HG02759 (cell line): ENCODE measurements around the gene TMEM140.

ENCODE experiments used
- ATAC-seq: cut with Tn5 transposase; IDR thresholded peaks from one replicate; pipeline ENCODE4 v1.9.1; 2021; ENCODE audit warnings: mild to moderate bottlenecking, moderate library complexity; ENCODE audit not compliant: unreplicated experiment

TMEM140 gene

DNA sequence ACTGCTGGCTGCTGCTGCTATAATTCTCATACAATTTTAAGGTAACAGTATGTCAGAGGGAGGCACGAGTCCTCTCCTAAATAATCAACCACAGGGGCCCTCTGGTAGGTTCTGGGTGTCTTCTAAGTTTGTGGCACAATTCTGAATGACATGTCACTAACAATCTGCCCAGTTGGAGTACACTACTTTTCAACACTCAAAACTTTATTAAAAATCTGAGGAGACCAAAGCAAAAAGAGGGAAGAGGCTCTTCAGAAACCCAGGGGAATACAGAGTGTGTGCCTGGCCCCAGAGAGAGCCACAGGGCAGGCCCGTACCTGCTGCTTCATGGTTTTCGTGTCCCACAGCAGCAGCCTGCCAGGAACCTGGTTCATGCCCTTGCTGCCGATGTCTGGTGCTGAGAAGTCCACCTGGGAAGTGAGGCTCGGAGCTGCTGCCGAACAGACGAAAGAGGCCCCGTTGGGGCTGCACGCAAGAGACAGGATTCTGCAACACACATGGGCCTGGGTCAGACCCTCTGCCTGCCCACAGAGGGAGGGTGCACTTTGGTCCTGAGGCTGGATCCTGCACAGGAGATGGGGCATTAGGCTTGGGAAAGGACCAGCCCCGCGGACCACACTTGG is 45.2 kb downstream of the TMEM140 start:
- no peak for ATAC-seq

DNA sequence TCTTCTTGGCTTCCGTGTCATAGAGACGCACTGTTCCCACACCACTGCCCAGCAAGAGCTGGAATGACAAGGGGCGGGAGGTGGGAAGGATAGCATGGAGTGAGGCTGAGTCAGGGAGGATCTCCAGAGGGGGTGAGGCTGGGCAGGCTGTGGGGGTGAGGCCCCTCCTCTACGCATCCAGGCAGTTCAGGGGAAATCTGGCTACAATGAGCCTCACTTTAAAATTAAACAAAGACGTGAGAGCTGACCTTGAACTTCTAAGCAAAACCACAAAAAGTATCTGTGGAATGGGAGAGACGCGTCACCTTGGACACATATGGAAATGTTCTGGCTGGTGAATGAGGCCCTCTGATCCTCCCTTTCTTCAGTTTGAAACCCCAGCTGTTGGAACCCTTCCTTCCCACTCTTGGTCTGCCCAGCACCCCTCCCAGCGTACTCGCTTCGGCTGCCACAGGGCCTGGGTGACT is 45.8 kb downstream of the TMEM140 start:
- ATAC-seq = no peak

- no peak for ATAC-seq
These were observed 46.7 kb downstream of the TMEM140 start for GRCh38 chr7:135194494-135195095.

DNA sequence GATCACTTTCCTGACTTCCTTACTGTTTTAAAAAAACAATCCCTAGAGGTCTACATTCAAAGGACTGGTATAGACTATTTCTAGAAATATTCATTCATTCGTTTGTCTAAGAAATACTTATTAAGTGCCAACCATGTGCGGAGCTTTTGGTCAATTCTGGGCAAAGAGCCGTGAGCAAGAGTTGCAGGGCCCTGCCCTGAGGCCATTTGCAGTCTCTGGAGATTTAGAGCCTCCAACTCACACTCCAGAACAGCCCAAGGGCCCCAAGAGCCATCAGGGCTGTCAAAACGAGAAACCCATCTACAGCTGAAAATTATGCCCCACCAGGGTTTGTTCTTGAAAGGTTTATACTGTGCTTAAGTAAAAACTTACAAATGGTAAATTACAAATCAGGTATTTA is 47.3 kb downstream of the TMEM140 start:
- no peak for ATAC-seq

DNA sequence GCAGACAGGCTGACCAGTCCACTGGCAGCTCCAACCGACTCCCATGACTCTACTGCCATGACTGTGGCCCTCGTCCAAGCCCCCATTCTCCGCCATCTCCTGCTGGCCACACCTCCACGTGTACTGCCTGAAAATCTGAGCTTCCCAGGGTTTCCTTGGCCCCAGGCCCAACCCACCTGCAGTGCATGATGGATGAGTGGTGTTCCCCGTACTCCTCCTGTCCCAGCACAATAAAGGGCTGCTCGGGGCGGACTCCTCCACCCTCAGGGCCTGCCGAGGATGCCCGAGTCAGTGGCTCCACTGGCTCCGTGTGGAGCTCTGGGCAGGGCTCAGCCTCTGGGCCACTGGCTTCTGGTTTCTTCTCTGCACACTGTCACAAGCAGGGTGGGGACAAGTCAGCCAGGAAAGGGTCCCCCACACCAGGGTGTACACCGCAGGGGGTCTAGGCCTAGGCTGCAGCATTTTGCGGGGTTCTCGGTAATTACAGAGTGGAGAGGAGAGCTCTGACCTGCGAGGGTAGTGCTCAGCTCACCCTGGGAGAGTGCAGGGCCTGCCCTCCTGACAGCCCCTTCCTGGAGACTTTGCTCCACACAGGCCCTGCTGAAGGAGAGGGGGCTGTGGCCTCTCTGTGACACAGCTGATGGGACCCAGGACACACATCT is 48.2 kb downstream of the TMEM140 start:
- ATAC-seq = no peak

DNA sequence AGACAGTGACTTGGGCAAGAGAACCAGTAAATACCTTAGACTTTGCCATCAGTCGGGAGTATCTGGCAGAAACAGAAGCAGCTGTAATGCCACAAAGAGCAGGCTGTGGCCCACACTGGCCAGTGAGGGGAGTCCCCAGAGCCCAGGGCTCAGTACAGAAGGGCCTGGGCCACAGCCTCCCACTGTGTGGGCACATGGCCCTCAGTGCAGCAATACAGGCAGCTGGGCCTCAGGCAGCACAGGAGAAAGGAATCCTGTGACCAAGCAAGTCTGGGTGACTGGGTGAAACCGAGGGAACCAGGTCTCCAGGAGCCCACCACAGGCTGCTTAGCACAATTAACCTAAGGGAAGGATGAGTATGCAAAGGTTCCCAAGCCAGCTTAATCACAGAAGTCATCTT is 49.5 kb downstream of the TMEM140 start:
- peak; percentile 41 for ATAC-seq

DNA sequence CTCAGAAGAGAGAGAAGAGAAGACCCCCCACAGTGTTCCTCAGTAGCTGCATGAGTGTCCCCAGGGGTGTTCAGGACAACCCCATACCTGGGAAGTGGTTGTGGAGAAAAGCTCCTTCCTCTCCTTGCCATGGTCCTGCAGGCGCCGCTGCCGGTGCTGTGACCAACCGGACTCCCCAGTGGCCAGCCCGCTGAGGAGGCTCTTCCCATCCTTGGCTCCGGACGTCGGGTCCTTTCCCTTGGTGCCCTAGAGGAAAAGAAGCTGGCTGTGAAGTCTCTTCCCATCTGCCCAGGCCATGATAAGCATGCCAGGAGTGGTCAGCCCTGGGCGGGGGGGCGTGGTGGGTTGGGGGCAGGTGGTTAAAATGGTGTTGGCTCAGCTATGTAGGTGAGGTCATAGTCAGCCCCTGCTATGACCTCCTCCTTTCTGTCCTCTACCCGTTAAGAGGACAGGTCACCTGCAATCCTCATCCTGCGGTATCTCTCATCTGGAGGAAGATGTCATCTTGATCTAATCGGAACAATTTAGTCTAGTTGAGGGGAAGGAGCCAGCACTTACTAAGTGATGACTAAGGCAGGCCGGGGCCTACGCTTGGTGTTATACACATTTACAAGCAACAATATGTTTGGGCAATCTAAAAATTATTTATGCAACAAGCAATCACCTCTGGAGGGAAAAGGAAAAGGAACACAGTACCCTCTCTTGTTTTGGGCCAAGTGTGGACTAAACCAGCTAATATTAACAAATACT is 50.2 kb downstream of the TMEM140 start:
- no peak for ATAC-seq

GRCh38 chr7:135199439-135199838 is 51.6 kb downstream of the TMEM140 start:
- ATAC-seq = no peak

DNA sequence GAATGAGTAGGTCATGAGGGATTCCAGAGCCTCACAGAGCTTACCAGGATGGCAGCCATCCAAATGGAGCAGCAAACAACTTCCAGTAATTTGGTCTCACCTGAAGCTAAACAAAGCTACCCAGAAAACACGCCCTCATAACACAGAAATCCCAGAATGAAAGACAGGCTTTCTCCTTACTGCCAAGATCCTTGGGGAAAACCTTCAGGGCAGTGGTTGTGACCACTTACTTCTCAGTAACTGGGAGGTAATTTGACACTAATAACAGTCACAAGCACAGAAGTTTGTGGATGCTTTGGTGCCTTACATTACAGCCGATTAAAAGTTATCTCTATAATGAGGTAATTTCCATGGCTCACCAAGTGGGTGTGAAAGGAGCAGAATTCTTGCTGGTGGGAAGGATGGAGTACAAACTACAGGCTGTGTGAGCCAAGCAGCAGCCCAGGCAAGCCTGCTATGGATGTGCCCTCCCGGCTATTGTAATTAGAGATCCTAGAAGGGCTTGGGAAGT is 53.0 kb downstream of the TMEM140 start:
- no peak for ATAC-seq

DNA sequence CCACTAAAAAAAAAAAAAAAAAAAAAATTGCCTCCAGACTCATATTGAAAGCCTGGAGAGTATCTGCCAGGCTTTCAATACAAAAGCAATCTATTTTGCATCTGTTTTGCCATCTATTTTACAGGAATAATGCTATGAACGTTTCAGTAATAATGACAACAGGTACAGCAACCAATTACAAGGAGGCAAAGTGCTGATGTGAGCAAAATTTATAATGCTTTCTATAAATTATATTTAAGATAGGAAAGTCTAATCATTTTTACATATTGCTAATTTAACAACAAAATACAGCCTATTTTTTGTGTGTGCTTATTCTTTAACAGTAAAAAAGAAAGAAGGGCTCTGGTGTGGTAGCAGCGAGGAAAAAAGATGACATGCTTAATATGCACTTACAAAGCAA is 53.5 kb downstream of the TMEM140 start:
- ATAC-seq = no peak

DNA sequence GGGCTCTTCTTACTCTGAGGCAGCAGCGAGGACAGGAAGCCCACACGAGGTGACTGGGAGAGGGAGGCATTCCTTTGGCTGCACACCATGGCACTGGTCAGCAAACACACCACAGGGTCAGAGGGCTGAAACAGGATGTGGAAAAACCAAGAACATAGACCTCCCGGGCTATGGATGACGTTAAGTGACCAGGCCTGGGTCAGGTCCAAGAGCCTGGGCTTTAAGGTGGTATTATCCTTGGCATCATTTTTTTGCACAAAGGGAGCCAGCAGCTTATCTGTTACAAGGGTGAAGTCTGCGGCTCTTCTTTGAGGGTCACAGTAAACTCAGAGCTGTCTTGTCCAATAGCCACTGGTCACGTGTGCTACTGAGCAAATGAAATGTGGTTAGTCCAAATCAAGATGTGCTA is 56.5 kb downstream of the TMEM140 start:
- no peak for ATAC-seq

GRCh38 chr7:135204876-135205275 is 57.0 kb downstream of the TMEM140 start:
- no peak for ATAC-seq

- no peak for ATAC-seq
These were observed 58.0 kb downstream of the TMEM140 start for GRCh38 chr7:135205850-135206249.

- peak; percentile 26 for ATAC-seq
These were observed 59.1 kb downstream of the TMEM140 start for GRCh38 chr7:135206941-135207391.

- ATAC-seq = no peak
These were observed 59.7 kb downstream of the TMEM140 start for GRCh38 chr7:135207406-135208101.

GRCh38 chr7:135208102-135208793 is 60.4 kb downstream of the TMEM140 start:
- no peak for ATAC-seq

DNA sequence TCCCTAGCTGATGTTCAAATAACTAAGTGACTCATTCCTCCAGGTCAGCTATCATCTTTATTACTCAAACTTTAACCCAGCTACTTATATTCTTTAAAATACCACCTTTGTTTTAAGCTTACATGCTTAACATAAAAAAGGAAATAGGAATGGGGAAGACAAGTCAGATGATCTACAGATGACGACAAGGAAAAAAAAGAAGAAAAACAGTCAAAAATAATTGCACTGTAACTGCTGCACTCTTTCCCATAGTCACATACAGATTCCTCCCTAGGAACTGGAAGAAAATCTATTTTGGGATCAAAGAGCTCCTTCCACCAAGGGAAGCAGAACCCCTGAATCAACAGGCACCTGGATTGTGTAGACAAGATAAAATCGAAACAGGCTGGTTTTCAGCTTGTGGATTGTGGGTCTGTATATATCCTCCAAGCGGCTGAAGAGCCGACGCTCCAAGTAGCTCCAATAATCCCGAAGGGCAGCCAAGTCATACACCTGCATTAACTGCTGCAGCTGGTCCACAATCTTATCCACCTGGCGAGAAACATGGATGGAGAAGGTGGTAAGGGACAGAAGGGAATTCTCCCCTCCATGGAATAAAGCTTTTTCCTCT is 61.5 kb downstream of the TMEM140 start:
- no peak for ATAC-seq

GRCh38 chr7:135210888-135211178 is 63.0 kb downstream of the TMEM140 start:
- no peak for ATAC-seq

- peak; percentile 86 for ATAC-seq
These were observed 63.5 kb downstream of the TMEM140 start, which contains the start of gene WDR91 for GRCh38 chr7:135211179-135211945. Gene WDR91 (minus strand): TSS chr7:135211526. CDS start chr7:135211502, 24 bp downstream.
